ENCODE measurements around the gene PRR7.

Gene PRR7

DNA sequence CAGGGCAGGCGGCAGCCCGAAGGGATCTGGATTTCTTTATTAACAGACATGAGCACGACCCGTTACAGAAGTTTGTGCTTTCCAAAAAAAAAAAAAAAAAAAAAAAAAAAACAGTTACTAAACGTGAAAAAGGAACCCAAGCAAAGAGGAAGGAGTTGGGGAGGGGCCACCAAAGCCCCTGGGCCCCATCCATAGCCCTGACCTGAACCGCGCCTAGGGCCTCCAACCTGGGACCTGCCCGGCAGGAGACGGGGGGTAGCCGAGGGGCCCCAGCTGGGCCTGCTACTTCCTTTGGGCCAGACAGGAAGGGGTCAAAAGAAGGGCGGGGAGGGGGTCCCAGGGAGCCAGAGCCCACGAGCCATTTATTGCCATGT is 10.0 kb downstream of the PRR7 start:
- peak overlapping the region; percentile 97; the same call in 1 of the 2 replicates for H3K4me2 ChIP-seq (ENCODE audit: low read depth, low read length)
- H3K36me3 ChIP-seq (replicated peaks; ENCODE audit: insufficient read depth, low read length): no peaks in the 10 kb centered on the region
- H4K20me1 ChIP-seq (ENCODE audit: insufficient read depth, low read length): no peaks in the 10 kb centered on the region
- peaks cover 21% of the 10 kb centered on the region for H3K27me3 ChIP-seq (replicated peaks; ENCODE audit: insufficient read depth, low read length)
- H3K4me1 ChIP-seq (ENCODE audit: low read length): peaks cover 17% of the 10 kb centered on the region
- H3F3A ChIP-seq (ENCODE audit: insufficient read depth, low read length): peaks cover 15% of the 10 kb centered on the region
- H3K27ac ChIP-seq (ENCODE audit: low read length): no peak overlapping the region
- H3K9ac ChIP-seq (ENCODE audit: low read length): no peak overlapping the region
- TF ChIP-seq, protein P1, sequence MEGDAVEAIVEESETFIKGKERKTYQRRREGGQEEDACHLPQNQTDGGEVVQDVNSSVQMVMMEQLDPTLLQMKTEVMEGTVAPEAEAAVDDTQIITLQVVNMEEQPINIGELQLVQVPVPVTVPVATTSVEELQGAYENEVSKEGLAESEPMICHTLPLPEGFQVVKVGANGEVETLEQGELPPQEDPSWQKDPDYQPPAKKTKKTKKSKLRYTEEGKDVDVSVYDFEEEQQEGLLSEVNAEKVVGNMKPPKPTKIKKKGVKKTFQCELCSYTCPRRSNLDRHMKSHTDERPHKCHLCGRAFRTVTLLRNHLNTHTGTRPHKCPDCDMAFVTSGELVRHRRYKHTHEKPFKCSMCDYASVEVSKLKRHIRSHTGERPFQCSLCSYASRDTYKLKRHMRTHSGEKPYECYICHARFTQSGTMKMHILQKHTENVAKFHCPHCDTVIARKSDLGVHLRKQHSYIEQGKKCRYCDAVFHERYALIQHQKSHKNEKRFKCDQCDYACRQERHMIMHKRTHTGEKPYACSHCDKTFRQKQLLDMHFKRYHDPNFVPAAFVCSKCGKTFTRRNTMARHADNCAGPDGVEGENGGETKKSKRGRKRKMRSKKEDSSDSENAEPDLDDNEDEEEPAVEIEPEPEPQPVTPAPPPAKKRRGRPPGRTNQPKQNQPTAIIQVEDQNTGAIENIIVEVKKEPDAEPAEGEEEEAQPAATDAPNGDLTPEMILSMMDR (IDR thresholded peaks at IDR 0.05; ENCODE audit: low read length): no peak
- TF ChIP-seq EZH2phosphoT487 (IDR thresholded peaks at IDR 0.05; ENCODE audit: low read length): no peak
- no peak overlapping the region for H3K4me3 ChIP-seq (ENCODE audit: low read length)
- H2AFZ ChIP-seq (ENCODE audit: low read length): no peak overlapping the region
- H3K79me2 ChIP-seq (ENCODE audit: low read length): no peaks in the 10 kb centered on the region; the same call in 1 of the 2 replicates
- no peak for DNase-seq
- no peaks in the 10 kb centered on the region for H3K9me3 ChIP-seq (replicated peaks; ENCODE audit: insufficient read depth, low read length)
- H3K9me2 ChIP-seq (replicated peaks; ENCODE audit: insufficient read depth, low read length): no peaks in the 10 kb centered on the region

DNA sequence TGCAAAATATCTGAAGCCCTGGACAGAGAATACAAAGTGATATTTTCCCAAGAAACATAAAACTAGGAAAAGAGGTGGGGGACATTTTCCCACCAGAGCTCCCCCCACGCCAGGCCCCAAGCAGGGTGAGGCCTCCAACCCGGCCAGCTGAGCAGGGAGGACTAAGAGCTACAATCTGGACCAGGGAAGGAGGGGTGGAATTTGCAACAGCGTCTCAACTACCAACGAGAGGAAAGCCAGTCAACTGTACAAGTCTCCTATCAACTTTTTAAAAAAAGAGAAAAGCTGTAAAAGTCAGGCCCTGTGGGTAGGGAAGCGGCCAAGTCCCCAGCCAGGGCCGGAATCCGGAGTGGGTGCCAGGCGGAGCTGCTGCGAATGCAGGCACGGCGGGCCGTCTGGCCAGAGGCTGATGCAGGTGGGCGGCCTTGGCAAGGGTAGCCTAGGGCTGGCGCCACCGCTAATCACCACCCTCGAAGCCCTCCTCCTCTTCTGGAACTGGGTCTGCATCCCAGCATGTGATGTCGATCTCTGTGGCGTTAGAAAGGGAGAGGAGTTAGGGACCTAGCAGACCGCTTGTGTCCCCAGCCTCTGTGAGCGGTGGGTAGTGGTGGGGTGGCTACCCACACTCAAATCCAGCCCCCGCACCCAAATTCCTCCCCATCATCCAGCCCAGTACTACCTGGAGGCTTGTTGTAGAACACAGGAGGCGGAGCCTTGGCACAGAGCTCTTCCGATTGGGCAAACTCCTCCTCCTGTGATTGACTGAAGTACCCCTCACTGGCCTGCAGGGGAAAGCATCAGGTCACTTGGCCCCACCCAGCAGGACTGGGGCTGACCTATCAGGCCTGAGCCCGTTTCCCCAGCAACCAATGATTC is 10.6 kb downstream of the PRR7 start:
- Histone ChIP-seq H2AFZ (ENCODE audit: low read length) (no peak overlapping the region), H3K4me3 (ENCODE audit: low read length) (no peak overlapping the region), H3K27me3 (replicated peaks; ENCODE audit: insufficient read depth, low read length) (peaks cover 27% of the 10 kb centered on the region), H3K79me2 (ENCODE audit: low read length) (no peaks in the 10 kb centered on the region; the same call in 1 of the 2 replicates), H3K4me1 (ENCODE audit: low read length) (peaks cover 17% of the 10 kb centered on the region), H3K36me3 (replicated peaks; ENCODE audit: insufficient read depth, low read length) (no peaks in the 10 kb centered on the region), H3K27ac (ENCODE audit: low read length) (no peak overlapping the region), H3K9me3 (replicated peaks; ENCODE audit: insufficient read depth, low read length) (no peaks in the 10 kb centered on the region), H4K20me1 (ENCODE audit: insufficient read depth, low read length) (no peaks in the 10 kb centered on the region), H3F3A (ENCODE audit: insufficient read depth, low read length) (peaks cover 15% of the 10 kb centered on the region), H3K9ac (ENCODE audit: low read length) (no peak overlapping the region), H3K9me2 (replicated peaks; ENCODE audit: insufficient read depth, low read length) (no peaks in the 10 kb centered on the region), H3K4me2 (ENCODE audit: low read depth, low read length) (peak overlapping the region; percentile 97; the same call in 1 of the 2 replicates)
- peak; percentile 96 for DNase-seq
- TF ChIP-seq EZH2phosphoT487 (IDR thresholded peaks at IDR 0.05; ENCODE audit: low read length) (no peak), EZH2 (optimal IDR thresholded peaks at IDR 0.05; ENCODE audit: low read depth, low read length) (no peak)
- TF ChIP-seq, protein P1 (IDR thresholded peaks at IDR 0.05; ENCODE audit: low read length): peak; percentile 50

DNA sequence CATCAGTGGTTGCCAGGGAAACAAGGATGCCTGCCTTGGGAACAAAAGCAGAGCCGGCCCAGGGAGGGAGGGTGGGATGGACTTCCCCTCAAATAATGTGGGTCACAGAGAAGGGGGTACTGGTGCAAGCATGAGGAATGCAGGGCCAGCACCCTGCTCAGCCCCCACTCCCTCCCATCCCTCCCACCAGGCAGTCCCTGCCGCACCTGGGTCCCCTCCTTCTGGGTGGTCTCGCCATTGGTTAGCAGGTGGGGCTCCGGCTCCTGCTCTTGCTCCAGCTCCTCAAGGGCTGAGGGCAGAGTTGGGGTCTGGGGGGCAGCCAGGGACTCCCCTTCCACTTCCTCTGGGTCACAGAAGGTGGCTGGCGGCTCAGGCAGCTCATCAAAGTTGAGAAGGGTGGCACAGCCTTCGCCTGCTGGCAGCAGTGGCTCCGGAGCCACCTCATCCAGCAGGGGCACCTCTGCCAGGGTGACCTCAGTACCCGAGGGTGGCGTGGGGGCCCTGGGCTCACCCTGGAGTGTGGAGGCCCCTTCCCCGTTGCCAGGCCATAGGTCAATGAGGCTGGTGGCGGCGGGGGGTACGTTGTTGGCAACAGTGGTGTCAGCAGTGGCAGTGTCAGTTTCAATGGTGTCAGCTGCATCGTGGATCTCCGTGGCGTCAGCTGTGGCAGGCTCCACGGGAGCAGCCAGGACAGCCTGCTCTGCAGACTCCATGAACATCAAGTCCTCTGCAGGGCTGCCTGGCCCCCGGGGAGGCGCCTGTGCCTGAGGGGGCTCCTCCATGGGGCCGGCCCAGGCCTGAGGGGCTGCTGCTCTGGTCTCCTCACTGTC is 11.5 kb downstream of the PRR7 start:
- no peak overlapping the region for H3K4me3 ChIP-seq (ENCODE audit: low read length)
- H3K27ac ChIP-seq (ENCODE audit: low read length): no peak overlapping the region
- no peak overlapping the region for H3K9ac ChIP-seq (ENCODE audit: low read length)
- H3K4me1 ChIP-seq (ENCODE audit: low read length): peaks cover 17% of the 10 kb centered on the region
- H3F3A ChIP-seq (ENCODE audit: insufficient read depth, low read length): peaks cover 15% of the 10 kb centered on the region
- H3K79me2 ChIP-seq (ENCODE audit: low read length): no peaks in the 10 kb centered on the region; the same call in 1 of the 2 replicates
- TF ChIP-seq EZH2 (optimal IDR thresholded peaks at IDR 0.05; ENCODE audit: low read depth, low read length) (no peak), EZH2phosphoT487 (IDR thresholded peaks at IDR 0.05; ENCODE audit: low read length) (no peak)
- TF ChIP-seq, protein P1 (IDR thresholded peaks at IDR 0.05; ENCODE audit: low read length): no peak
- H3K9me2 ChIP-seq (replicated peaks; ENCODE audit: insufficient read depth, low read length): no peaks in the 10 kb centered on the region
- H3K36me3 ChIP-seq (replicated peaks; ENCODE audit: insufficient read depth, low read length): no peaks in the 10 kb centered on the region
- H4K20me1 ChIP-seq (ENCODE audit: insufficient read depth, low read length): no peaks in the 10 kb centered on the region
- no peak overlapping the region for H2AFZ ChIP-seq (ENCODE audit: low read length)
- no peak overlapping the region for H3K4me2 ChIP-seq (ENCODE audit: low read depth, low read length)
- no peak for DNase-seq
- no peaks in the 10 kb centered on the region for H3K9me3 ChIP-seq (replicated peaks; ENCODE audit: insufficient read depth, low read length)
- H3K27me3 ChIP-seq (replicated peaks; ENCODE audit: insufficient read depth, low read length): peaks cover 35% of the 10 kb centered on the region

Data from MM.1S (cell line).